ENCODE data around the gene AZU1.
"Not testable (repeated sequence)": the region's sequence is repeated elsewhere in the genome, so short reads cannot be mapped to it uniquely, and the experiment has no call there.

Gene AZU1

GRCh38 chr19:850979-851335 is 23.3 kb downstream of the AZU1 start:
- Mint-ChIP-seq H3K36me3 (ENCODE audit: insufficient read depth) (peaks cover 4% of the 10 kb centered on the region), H3K4me1 (no peaks in the 10 kb centered on the region), H3K27ac (ENCODE audit: low read depth) (no peak overlapping the region), H3K27me3 (peaks cover 41% of the 10 kb centered on the region), H3K4me3 (no peak overlapping the region), H3K9me3 (no peaks in the 10 kb centered on the region)
- no peak for ATAC-seq (replicated peaks; ENCODE audit: extremely low read depth, poor library complexity, severe bottlenecking)
- no peak for DNase-seq (ENCODE audit: low spot score in 2 of 2)

DNA sequence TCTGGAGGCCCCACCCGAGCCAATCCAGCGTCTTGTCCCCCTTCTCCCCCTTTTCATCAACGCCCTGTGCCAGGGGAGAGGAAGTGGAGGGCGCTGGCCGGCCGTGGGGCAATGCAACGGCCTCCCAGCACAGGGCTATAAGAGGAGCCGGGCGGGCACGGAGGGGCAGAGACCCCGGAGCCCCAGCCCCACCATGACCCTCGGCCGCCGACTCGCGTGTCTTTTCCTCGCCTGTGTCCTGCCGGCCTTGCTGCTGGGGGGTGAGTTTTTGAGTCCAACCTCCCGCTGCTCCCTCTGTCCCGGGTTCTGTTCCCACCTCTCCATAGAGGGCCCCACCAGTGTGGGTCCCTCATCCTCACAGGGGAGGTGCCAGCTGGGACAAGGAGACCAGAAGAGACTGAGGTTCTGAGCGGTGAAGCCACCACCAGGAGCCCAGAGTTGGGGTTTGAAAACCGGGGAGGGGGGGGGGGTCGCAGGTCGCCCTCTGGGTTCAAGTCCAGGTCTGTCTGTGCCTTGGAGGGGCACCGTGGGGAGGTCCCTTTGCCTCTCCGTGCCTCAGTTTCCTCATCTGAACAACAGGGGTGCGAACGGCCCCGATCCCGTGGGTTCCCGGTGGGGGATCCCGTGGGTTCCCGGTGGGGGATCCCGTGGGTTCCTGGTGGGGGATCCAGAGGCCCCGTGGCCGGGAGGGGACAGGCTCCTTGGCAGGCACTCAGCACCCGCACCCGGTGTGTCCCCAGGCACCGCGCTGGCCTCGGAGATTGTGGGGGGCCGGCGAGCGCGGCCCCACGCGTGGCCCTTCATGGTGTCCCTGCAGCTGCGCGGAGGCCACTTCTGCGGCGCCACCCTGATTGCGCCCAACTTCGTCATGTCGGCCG is 24.7 kb downstream of the AZU1 start, which contains the start of gene ELANE:
Gene ELANE (plus strand): TSS at position 168 of the 878 bp plus-strand sequence. CDS start 26 bp downstream, at position 194.
- Mint-ChIP-seq H3K4me3 (no peak within 1 kb of the TSS), H3K36me3 (ENCODE audit: insufficient read depth) (peaks cover 4% of the 10 kb centered on the region), H3K4me1 (no peaks in the 10 kb centered on the region), H3K9me3 (no peaks in the 10 kb centered on the region), H3K27ac (ENCODE audit: low read depth) (no peak within 1 kb of the TSS), H3K27me3 (peaks cover 26% of the 10 kb centered on the region)
- ATAC-seq (replicated peaks; ENCODE audit: extremely low read depth, poor library complexity, severe bottlenecking) = no peak
- DNase-seq (ENCODE audit: low spot score in 2 of 2) = no peak

DNA sequence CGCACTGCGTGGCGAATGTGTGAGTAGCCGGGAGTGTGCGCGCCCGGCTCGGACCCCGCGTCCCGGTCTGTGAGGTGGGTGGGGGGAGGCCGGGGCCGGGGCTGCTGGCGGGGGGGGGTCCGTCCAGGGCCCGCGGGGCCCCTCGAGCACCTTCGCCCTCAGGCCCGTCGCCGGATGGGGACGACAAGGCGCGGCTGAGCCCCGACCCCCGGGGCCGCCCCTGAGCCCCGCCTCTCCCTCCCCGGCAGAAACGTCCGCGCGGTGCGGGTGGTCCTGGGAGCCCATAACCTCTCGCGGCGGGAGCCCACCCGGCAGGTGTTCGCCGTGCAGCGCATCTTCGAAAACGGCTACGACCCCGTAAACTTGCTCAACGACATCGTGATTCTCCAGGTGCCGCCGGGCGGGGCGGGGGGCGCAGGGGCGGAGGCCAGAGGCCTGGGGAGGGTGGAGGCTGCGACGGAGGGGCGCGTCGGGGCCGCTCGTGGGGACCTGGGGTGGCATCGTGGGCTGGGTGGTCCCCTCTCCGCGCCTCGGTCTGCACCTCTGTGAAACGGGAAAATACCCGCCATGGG is 25.5 kb downstream of the AZU1 start:
- DNase-seq (ENCODE audit: low spot score in 2 of 2) = no peak
- H3K36me3 Mint-ChIP-seq (ENCODE audit: insufficient read depth) = peaks cover 3% of the 10 kb centered on the region
- H3K9me3 Mint-ChIP-seq = no peaks in the 10 kb centered on the region
- H3K27me3 Mint-ChIP-seq = peaks cover 22% of the 10 kb centered on the region
- H3K4me3 Mint-ChIP-seq = no peak overlapping the region
- no peaks in the 10 kb centered on the region for H3K4me1 Mint-ChIP-seq
- no peak overlapping the region for H3K27ac Mint-ChIP-seq (ENCODE audit: low read depth)
- ATAC-seq (replicated peaks; ENCODE audit: extremely low read depth, poor library complexity, severe bottlenecking) = no peak

GRCh38 chr19:853614-854220 is 26.1 kb downstream of the AZU1 start:
- not testable (repeated sequence) for DNase-seq (ENCODE audit: low spot score in 2 of 2); H3K9me3 Mint-ChIP-seq; H3K27ac Mint-ChIP-seq (ENCODE audit: low read depth); ATAC-seq (replicated peaks; ENCODE audit: extremely low read depth, poor library complexity, severe bottlenecking); H3K4me1 Mint-ChIP-seq; H3K36me3 Mint-ChIP-seq (ENCODE audit: insufficient read depth); H3K4me3 Mint-ChIP-seq
- peaks cover 22% of the 10 kb centered on the region for H3K27me3 Mint-ChIP-seq

DNA sequence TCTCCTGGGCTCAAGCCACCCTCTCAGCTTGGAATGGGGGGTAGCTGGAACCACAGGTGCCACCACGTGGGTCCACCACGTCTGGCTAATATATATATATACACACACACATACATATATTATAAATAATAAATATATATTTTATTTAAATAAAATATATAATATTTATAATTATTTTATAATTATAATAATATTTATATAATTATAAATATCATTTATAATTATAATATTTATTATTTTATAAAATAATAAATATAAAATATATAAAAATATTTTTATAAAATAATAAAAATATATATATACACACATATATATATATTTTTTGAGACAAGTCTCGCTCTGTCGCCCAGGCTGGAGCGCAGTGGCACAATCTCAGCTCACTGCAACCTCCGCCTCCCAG is 26.9 kb downstream of the AZU1 start:
- ATAC-seq (replicated peaks; ENCODE audit: extremely low read depth, poor library complexity, severe bottlenecking) (no peak), DNase-seq (ENCODE audit: low spot score in 2 of 2) (no peak)
- Mint-ChIP-seq H3K27me3 (peaks cover 18% of the 10 kb centered on the region), H3K27ac (ENCODE audit: low read depth) (no peak overlapping the region), H3K4me3 (no peak overlapping the region), H3K9me3 (no peaks in the 10 kb centered on the region), H3K4me1 (no peaks in the 10 kb centered on the region), H3K36me3 (ENCODE audit: insufficient read depth) (peaks cover 2% of the 10 kb centered on the region)

GRCh38 chr19:855142-855541 is 27.5 kb downstream of the AZU1 start:
- Mint-ChIP-seq H3K4me3 (no peak overlapping the region), H3K4me1 (no peaks in the 10 kb centered on the region), H3K27me3 (peaks cover 13% of the 10 kb centered on the region), H3K27ac (ENCODE audit: low read depth) (no peak overlapping the region), H3K36me3 (ENCODE audit: insufficient read depth) (peaks cover 2% of the 10 kb centered on the region), H3K9me3 (no peaks in the 10 kb centered on the region)
- no peak for ATAC-seq (replicated peaks; ENCODE audit: extremely low read depth, poor library complexity, severe bottlenecking)
- no peak for DNase-seq (ENCODE audit: low spot score in 2 of 2)

- Mint-ChIP-seq H3K36me3 (ENCODE audit: insufficient read depth) (peaks cover 4% of the 10 kb centered on the region), H3K27ac (ENCODE audit: low read depth) (no peak overlapping the region), H3K9me3 (no peaks in the 10 kb centered on the region), H3K4me1 (no peaks in the 10 kb centered on the region), H3K27me3 (peaks cover 13% of the 10 kb centered on the region), H3K4me3 (no peak overlapping the region)
- DNase-seq (ENCODE audit: low spot score in 2 of 2) (no peak), ATAC-seq (replicated peaks; ENCODE audit: extremely low read depth, poor library complexity, severe bottlenecking) (no peak)
Observed at GRCh38 chr19:855566-856120, 28.0 kb downstream of the AZU1 start.

DNA sequence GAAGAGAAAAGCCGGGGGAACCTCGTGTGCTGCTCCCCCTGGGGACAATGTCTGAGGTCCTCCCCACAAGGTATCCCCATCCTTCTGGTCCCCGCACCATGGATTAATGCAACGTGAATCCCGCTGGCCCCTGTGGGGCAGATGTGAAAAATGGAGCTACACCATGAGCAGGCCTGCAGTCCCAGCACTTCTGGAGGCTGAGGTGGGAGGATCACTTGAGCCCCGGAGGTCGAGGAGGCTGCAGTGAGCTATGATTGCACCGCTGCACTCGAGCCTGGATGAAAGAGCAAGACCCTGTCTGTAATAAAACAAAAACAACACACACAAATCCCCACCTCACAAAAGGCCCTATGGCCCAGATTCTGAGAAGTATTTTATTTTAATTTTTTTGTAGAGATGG is 30.6 kb downstream of the AZU1 start:
- no peak for DNase-seq (ENCODE audit: low spot score in 2 of 2)
- H3K9me3 Mint-ChIP-seq = no peaks in the 10 kb centered on the region
- H3K27me3 Mint-ChIP-seq = peaks cover 13% of the 10 kb centered on the region
- H3K4me3 Mint-ChIP-seq = no peak overlapping the region
- peaks cover 10% of the 10 kb centered on the region for H3K4me1 Mint-ChIP-seq
- H3K27ac Mint-ChIP-seq (ENCODE audit: low read depth) = no peak overlapping the region
- H3K36me3 Mint-ChIP-seq (ENCODE audit: insufficient read depth) = peaks cover 8% of the 10 kb centered on the region
- ATAC-seq (replicated peaks; ENCODE audit: extremely low read depth, poor library complexity, severe bottlenecking) = no peak

GRCh38 chr19:858868-859843 is 31.5 kb downstream of the AZU1 start, which contains the start of gene CFD:
TSS of gene CFD (plus strand) at chr19:859664. CDS start at chr19:859690, 26 bp downstream.
- peaks cover 11% of the 10 kb centered on the region for H3K36me3 Mint-ChIP-seq (ENCODE audit: insufficient read depth)
- peak within 1 kb of the TSS; percentile 20 for H3K4me3 Mint-ChIP-seq
- DNase-seq (ENCODE audit: low spot score in 2 of 2) = no peak
- H3K4me1 Mint-ChIP-seq = peaks cover 10% of the 10 kb centered on the region
- peaks cover 13% of the 10 kb centered on the region for H3K27me3 Mint-ChIP-seq
- ATAC-seq (replicated peaks; ENCODE audit: extremely low read depth, poor library complexity, severe bottlenecking) = no peak
- no peaks in the 10 kb centered on the region for H3K9me3 Mint-ChIP-seq
- H3K27ac Mint-ChIP-seq (ENCODE audit: low read depth) = peak within 1 kb of the TSS; percentile 10

DNA sequence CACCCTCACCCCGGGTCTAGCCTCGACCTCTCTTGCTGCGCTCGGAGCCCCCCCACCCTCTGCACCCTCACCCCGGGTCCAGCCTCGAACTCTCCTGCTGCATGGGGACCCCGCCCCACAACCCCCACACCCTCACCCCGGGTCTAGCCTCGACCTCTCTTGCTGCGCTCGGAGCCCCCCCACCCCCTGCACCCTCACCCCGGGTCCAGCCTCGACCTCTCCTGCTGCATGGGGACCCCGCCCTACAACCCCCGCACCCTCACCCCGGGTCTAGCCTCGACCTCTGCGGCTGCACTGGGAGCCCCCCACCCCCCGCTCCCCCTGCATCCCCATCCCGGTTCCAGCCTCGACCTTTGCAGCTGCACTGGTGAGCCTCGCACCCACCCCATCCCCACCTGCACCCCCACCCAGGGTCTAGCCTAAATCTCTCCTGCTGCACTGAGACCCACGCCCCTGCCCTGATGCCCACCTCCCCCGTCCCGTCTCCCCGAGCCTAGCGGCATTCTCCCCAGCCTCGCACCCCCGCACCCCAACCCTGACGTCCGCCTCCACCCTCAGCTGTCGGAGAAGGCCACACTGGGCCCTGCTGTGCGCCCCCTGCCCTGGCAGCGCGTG is 33.6 kb downstream of the AZU1 start:
- Mint-ChIP-seq H3K4me3 (peak overlapping the region; percentile 20), H3K4me1 (peaks cover 10% of the 10 kb centered on the region), H3K27me3 (peaks cover 13% of the 10 kb centered on the region)

DNA sequence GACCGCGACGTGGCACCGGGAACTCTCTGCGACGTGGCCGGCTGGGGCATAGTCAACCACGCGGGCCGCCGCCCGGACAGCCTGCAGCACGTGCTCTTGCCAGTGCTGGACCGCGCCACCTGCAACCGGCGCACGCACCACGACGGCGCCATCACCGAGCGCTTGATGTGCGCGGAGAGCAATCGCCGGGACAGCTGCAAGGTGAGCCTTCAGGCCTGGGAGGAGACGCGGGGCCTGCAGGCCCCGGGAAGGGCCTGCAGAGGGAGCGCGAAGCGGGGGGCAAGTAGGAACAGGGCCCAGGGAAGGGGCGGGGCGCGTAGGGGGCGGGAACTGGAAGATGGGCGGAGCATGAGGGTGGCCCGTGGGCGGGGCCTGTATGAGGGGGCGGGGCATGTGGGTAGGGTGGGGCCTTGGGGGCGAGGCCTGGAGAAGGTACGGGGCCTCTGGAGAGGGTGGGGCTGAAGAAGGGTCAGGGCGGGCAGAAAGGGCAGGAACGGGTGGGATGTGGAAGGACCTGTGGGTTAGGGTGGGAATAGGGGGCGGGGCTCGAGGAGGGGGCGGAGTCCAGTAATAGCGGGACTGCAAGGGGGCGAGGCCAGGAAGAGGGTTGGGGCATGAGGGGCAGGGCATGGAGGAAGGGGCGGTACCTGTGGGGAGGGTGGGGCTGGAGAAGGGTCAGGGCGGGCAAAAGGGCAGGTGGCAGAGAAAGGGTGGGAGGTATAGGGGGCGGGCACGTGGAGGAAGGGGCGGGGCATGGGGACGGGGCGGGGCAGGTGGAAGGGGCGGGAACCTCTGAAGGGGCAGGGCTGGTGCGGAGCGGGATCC is 34.3 kb downstream of the AZU1 start:
- H3K27me3 Mint-ChIP-seq = peaks cover 13% of the 10 kb centered on the region
- ATAC-seq (replicated peaks; ENCODE audit: extremely low read depth, poor library complexity, severe bottlenecking) (peak; percentile 35), DNase-seq (ENCODE audit: low spot score in 2 of 2) (peak in 1 of 2 donors; percentile 49)
- peak overlapping the region; percentile 74 for H3K4me3 Mint-ChIP-seq
- peaks cover 10% of the 10 kb centered on the region for H3K4me1 Mint-ChIP-seq
- H3K9me3 Mint-ChIP-seq = no peaks in the 10 kb centered on the region
- H3K27ac Mint-ChIP-seq (ENCODE audit: low read depth) = peak overlapping the region; percentile 84
- H3K36me3 Mint-ChIP-seq (ENCODE audit: insufficient read depth) = peaks cover 10% of the 10 kb centered on the region

More for the DNA sequence above, 33.6 kb downstream of the AZU1 start:
- Mint-ChIP-seq H3K27ac (ENCODE audit: low read depth) (no peak overlapping the region), H3K36me3 (ENCODE audit: insufficient read depth) (peaks cover 9% of the 10 kb centered on the region), H3K9me3 (no peaks in the 10 kb centered on the region)
- ATAC-seq (replicated peaks; ENCODE audit: extremely low read depth, poor library complexity, severe bottlenecking) (no peak), DNase-seq (ENCODE audit: low spot score in 2 of 2) (no peak)

Data from central memory CD8-positive, alpha-beta T cell (primary cell).